Activated CD8-positive, alpha-beta memory T cell treated with anti-CD3 and anti-CD28 coated beads for 48 hours (primary cell): ENCODE results near the gene OR4E2.
"Not testable (repeated sequence)": the region's sequence is repeated elsewhere in the genome, so short reads cannot be mapped to it uniquely, and the experiment has no call there.

Experiments
- DNase-seq, 3 experiments: peaks; one replicate each; pipeline ENCODE4 v3.0.0-alpha.2; 2020; ENCODE audit warnings: low read depth in 2 of 3, low spot score in 2 of 3

The OR4E2 gene

DNA sequence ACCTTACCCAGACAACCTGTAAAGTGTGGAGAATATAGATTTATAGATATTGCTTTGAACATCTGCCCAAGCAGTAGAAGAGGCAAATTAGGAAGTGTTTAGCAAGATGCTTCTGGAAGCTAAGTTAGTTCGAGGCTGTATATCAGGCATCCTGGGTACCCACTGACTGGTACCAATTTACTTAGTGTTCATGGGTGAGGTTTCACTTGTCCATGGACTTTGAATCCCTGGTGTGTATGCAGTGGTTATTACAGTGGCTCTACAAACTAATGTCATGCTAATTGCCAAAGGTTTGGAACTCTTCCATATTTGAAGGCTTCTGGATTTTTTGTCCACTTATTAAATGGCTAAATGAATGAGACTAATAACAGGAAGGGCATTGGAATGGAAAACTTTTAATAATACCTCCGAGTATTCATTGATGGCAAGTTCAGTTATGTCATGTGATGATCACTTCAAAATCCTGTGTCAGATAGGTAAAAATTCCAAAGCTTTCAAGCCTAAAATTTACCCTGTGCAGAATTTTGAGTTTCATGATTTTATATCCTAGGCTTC is at the start of gene OR4E2:
Gene OR4E2, plus strand, starts transcription at position 505 of the 555 bp plus-strand sequence. CDS start 11,248 bp downstream, outside the sequence.
- no peak for DNase-seq

- no peak for DNase-seq
Observed at GRCh38 chr14:21612324-21612723, 41.3 kb upstream of the OR4E2 start.

- no peak for DNase-seq
Observed at GRCh38 chr14:21614240-21614639, 39.4 kb upstream of the OR4E2 start.

- no peak for DNase-seq
Observed at GRCh38 chr14:21617614-21618013, 36.0 kb upstream of the OR4E2 start.

DNA sequence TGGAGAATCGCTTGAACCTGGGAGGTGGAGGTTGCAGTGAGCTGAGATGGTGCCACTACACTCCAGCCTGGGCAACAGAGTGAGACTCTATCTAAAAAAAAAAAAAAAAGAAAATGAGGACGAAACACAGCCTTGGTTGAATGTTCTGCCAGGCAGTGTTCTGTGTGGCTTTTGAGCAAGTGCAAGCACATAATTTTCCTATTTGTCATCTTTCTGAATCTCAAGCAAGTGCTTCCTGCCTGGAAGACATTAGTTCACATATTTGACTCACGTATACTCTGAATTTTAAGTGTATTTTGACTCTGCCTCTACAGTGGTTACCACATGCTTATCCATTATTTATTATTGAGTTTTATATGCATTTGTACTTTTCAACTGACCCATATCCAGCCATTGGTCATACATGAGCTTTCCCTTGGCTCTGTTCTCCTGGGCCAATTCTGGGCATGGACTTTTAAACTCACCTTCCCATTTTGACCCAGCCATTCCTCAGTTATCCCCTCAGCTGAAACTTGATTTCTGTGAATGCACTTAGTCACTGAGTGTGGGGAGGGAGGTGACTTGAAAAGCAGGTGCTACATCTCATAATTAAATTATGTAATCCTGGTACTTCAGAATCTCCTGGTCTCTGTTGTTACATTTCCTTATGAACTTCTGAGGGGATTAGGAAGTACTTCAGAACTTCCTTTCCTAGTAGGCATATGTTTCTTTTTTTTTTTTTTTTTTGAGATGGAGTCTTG is 27.0 kb upstream of the OR4E2 start:
- DNase-seq = no peak

DNA sequence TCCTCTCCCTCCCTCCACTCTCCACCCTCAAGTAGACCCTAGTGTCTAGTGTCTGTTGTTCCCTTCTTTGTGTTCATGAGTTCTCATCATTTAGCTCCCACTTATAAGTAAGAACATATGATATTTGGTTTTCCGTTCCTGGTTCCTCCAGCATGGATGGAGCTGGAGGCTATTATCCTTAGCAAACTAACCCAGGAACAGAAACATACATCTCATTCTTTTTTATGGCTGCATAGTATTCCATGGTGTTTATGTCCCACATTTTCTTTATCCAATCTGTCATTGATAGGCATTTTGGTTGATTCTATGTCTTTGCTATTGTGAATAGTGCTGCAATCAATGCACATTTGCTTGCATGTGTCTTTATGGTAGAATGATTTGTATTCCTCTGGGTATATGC is 23.1 kb upstream of the OR4E2 start:
- DNase-seq = not testable (repeated sequence)

GRCh38 chr14:21631084-21631483 is 22.6 kb upstream of the OR4E2 start:
- no peak for DNase-seq

DNA sequence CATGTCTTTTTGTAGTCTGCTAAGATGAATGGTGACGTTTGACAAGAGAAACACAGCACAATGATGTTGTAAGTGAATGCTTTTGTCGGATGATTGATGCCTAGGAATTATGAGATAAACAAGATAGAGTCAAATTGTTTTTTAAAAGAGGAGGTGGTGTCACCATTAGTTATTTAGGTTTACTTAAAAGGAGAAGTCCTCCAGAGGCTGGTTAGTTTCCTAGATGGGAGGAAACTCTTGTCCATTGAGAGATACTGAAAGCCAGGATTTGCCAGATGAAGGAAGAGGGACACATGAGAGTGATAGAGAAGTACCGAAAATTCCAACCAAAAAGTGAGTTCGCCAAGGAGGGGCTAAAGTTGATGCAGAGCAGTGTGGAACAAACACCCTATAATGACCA is 18.8 kb upstream of the OR4E2 start, which contains the start of gene OR10G2:
Gene OR10G2, minus strand, starts transcription at position 101 of the 400 bp plus-strand sequence. Its CDS starts 98 bp downstream, at position 3.
- DNase-seq = no peak

DNA sequence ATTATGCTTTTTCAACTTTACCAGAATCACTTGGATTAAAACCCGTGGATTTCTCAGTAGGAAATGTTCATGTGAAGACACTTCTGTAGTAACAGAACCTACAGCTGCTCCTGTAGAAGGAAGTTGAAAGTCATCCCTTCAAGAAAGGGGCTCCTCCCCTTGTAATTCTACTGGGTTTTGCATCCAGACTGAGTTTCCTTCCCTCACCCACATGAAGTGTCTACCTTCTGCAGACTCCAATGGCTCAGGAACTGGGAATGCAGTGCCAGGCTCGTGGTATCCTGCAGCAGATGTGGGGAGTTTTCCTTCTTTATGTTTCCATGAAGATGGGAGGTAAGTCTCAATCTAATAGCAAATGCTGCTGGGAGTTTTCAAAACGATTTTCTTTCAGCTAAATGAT is 11.0 kb upstream of the OR4E2 start:
- DNase-seq = no peak

DNA sequence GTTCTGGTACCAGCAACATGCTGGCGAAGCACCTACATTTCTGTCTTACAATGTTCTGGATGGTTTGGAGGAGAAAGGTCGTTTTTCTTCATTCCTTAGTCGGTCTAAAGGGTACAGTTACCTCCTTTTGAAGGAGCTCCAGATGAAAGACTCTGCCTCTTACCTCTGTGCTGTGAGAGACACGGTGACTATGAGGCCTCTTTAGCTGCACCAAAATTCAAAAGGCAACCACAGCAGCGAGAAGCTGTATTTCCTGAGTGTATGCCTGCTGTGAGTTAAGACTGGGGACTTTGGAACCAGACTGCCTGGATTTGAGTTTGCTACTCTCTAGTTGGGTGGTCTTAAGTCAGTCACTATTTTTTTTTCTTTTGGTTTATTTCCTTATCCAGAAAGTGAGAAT is 10.2 kb upstream of the OR4E2 start:
- no peak for DNase-seq

DNA sequence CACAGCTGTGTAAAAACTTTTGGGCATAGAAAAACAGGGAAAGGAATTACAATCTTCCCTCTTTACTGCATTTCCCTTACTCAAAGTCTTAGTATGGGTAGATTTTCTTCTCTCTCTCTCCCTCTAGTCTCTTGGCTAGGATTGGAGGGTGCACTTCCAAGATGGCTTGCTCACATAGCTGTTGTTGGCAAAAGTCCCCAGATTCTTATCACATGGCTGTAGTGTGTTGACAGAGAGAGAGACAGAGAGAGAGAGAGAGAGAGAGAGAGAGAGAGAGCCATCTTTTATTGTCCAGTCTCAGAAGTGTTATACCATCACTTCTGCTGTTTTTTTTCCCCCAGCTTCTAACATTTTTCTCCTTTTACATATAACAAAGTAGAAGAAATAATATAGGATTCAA is 6.3 kb upstream of the OR4E2 start:
- DNase-seq = no peak

DNA sequence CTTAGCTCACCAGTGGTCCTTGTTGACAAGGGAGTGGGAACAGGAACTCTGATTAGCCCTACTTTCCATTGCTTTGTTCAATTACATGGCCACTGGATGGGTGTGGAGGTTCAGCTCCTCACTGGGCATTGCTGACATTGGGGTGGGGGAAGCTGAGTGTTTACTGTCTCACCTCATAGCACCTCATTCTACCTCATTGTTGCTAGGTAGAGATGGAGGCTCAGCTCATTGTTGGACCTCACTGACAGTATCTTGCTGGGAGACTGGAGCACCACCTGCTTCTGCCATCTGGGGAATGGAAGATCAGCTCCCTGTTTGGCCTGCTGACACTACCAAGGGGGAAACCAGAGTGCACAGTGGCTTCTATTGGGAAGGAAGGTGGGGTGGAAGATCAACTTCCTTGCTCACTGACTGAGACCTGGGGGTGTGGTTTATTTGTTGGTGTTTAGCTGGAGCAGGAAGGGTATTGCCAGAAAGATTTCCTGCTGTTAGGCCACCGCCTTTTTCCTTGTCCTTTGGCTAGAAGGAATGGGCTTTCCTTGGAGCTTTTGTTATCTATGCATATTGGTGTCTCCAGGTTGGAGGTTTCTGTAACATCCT is 1.3 kb upstream of the OR4E2 start:
- DNase-seq = no peak

- no peak for DNase-seq
Observed at GRCh38 chr14:21654215-21654614, 580 bp downstream of the OR4E2 start.

GRCh38 chr14:21656980-21657379 is 3.3 kb downstream of the OR4E2 start:
- no peak for DNase-seq

- DNase-seq = no peak
Observed at GRCh38 chr14:21668377-21668776, 14.7 kb downstream of the OR4E2 start.

- no peak for DNase-seq
Observed at GRCh38 chr14:21669284-21669683, 15.6 kb downstream of the OR4E2 start.

DNA sequence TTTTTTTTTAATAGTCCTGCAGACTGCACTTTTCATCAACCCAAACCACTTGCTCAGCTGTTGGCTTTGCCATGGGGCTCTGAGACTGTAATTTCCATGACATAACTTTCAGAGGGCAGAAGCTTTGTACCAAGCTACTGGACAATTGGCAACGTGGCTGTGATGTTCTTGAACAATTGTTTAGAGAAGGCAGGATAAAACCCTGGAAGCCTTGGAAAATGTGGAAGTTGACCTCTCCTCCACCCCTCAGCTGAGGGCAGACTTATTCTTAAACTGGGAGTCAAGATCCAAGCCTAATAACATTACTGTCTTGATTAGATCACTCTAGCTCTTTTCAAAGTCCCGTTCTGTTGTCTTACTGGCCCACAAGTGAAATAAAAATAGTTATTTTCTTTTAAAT is 17.7 kb downstream of the OR4E2 start:
- no peak for DNase-seq

GRCh38 chr14:21672116-21672515 is 18.5 kb downstream of the OR4E2 start:
- no peak for DNase-seq

- DNase-seq = no peak
Observed at GRCh38 chr14:21673718-21674117, 20.1 kb downstream of the OR4E2 start, which contains the start of gene OR4E1. TSS of gene OR4E1 (minus strand) at chr14:21673818. CDS start at chr14:21670935, 2,883 bp downstream.

GRCh38 chr14:21675566-21675965 is 21.9 kb downstream of the OR4E2 start:
- no peak for DNase-seq

GRCh38 chr14:21680072-21680471 is 26.4 kb downstream of the OR4E2 start:
- DNase-seq = no peak

DNA sequence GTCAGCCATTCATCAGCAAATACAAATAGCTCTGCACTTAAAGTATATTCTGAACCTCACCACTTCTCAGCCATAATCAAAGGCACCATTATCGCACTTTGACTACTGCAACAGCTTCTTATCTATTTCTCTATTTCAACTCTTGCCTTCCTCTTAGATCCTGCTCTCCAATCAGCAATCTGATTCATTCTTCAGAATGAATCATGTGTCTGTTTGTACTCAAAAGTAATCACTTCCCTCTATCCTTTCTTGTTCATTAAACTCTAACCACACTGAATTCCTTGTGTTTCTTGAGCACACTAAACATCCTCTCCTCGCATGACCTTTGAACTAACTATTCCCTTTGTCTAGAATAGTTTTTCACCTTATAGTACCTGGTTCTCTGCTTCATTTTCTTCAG is 32.8 kb downstream of the OR4E2 start:
- no peak for DNase-seq
